DMS114 treated with DMSO at 0.1 percent for 48 hours (cell line): ENCODE results near the gene ASCC3.

Experiments used
- DNase-seq: peaks from one replicate; lab custom pipeline; 2025; ENCODE audit not compliant: unreplicated experiment; lab: John Stamatoyannopoulos, UW

Gene ASCC3

GRCh38 chr6:100730001-100730980 lies 150.8 kb downstream of the ASCC3 start:
- no peak for DNase-seq

GRCh38 chr6:100726666-100727065 lies 154.5 kb downstream of the ASCC3 start:
- DNase-seq = no peak

GRCh38 chr6:100724696-100725095 lies 156.4 kb downstream of the ASCC3 start:
- DNase-seq = no peak

- DNase-seq = no peak
Observed at GRCh38 chr6:100724222-100724621, 156.9 kb downstream of the ASCC3 start.

GRCh38 chr6:100721256-100721655 lies 159.9 kb downstream of the ASCC3 start:
- DNase-seq = no peak

- peak; percentile 7 for DNase-seq
Observed at GRCh38 chr6:100719883-100720682, 161.0 kb downstream of the ASCC3 start.

GRCh38 chr6:100712997-100713396 lies 168.1 kb downstream of the ASCC3 start:
- no peak for DNase-seq

- no peak for DNase-seq
Observed at GRCh38 chr6:100706491-100706890, 174.6 kb downstream of the ASCC3 start.

- DNase-seq = no peak
Observed at GRCh38 chr6:100704961-100705360, 176.2 kb downstream of the ASCC3 start.

- DNase-seq = no peak
Observed at GRCh38 chr6:100701728-100702127, 179.4 kb downstream of the ASCC3 start.

GRCh38 chr6:100700009-100700408 lies 181.1 kb downstream of the ASCC3 start:
- no peak for DNase-seq

GRCh38 chr6:100695445-100695844 lies 185.7 kb downstream of the ASCC3 start:
- no peak for DNase-seq

GRCh38 chr6:100693249-100693927 lies 187.7 kb downstream of the ASCC3 start:
- no peak for DNase-seq

GRCh38 chr6:100691972-100692371 lies 189.2 kb downstream of the ASCC3 start:
- no peak for DNase-seq

- no peak for DNase-seq
Observed at GRCh38 chr6:100686216-100686615, 194.9 kb downstream of the ASCC3 start.

GRCh38 chr6:100685747-100686146 lies 195.4 kb downstream of the ASCC3 start:
- no peak for DNase-seq

GRCh38 chr6:100680163-100680562 lies 201.0 kb downstream of the ASCC3 start:
- DNase-seq = no peak

- no peak for DNase-seq
Observed at GRCh38 chr6:100678027-100678426, 203.1 kb downstream of the ASCC3 start.

- DNase-seq = no peak
Observed at GRCh38 chr6:100677240-100677639, 203.9 kb downstream of the ASCC3 start.

GRCh38 chr6:100673641-100674040 lies 207.5 kb downstream of the ASCC3 start:
- DNase-seq = no peak

GRCh38 chr6:100671740-100672139 lies 209.4 kb downstream of the ASCC3 start:
- no peak for DNase-seq
